HUES48 (cell line): ENCODE results near the gene MTHFSD.

ENCODE experiments used
- H3K27ac ChIP-seq: one replicate; pipeline ENCODE4 v1.7.0; 2013; ENCODE audit warnings: low read depth, low read length, inconsistent platforms
- H3K27me3 ChIP-seq: 2 replicates; pipeline ENCODE4 v1.6.1; 2013; ENCODE audit warnings: mild to moderate bottlenecking, low read length; ENCODE audit not compliant: control insufficient read depth, insufficient read depth
- H3K36me3 ChIP-seq: 2 replicates; pipeline ENCODE4 v1.6.1; 2013; ENCODE audit warnings: low read length; ENCODE audit not compliant: control insufficient read depth, insufficient read depth
- H3K4me1 ChIP-seq: 2 replicates; pipeline ENCODE4 v1.6.1; 2013; ENCODE audit warnings: mild to moderate bottlenecking, low read length; ENCODE audit not compliant: control insufficient read depth, insufficient read depth
- H3K4me3 ChIP-seq: 2 replicates; pipeline ENCODE4 v1.5.1; 2013; ENCODE audit warnings: mild to moderate bottlenecking, low read depth, low read length
- H3K9ac ChIP-seq: 2 replicates; pipeline ENCODE4 v1.6.1; 2013; ENCODE audit warnings: mild to moderate bottlenecking, low read depth, low read length, moderate library complexity
- H3K9me3 ChIP-seq: 2 replicates; pipeline ENCODE4 v1.6.1; 2013; ENCODE audit warnings: low read length; ENCODE audit not compliant: control insufficient read depth, insufficient read depth

Gene MTHFSD

GRCh38 chr16:86521236-86522197 lies 33.5 kb downstream of the MTHFSD start:
- H3K27me3 ChIP-seq, result peaks cover 40% of the 10 kb centered on the region
- no peak overlapping the region for H3K27ac ChIP-seq
- H3K4me1 ChIP-seq, result no peaks in the 10 kb centered on the region
- H3K9ac ChIP-seq, result no peak overlapping the region
- no peaks in the 10 kb centered on the region for H3K9me3 ChIP-seq
- H3K4me3 ChIP-seq, result no peak overlapping the region
- no peaks in the 10 kb centered on the region for H3K36me3 ChIP-seq

GRCh38 chr16:86520317-86521210 lies 34.5 kb downstream of the MTHFSD start:
- H3K4me3 ChIP-seq, result no peak overlapping the region
- no peak overlapping the region for H3K27ac ChIP-seq
- peaks cover 7% of the 10 kb centered on the region for H3K4me1 ChIP-seq
- H3K27me3 ChIP-seq, result peaks cover 50% of the 10 kb centered on the region
- H3K36me3 ChIP-seq, result no peaks in the 10 kb centered on the region
- H3K9ac ChIP-seq, result no peak overlapping the region
- no peaks in the 10 kb centered on the region for H3K9me3 ChIP-seq

GRCh38 chr16:86519649-86520316 lies 35.3 kb downstream of the MTHFSD start:
- Histone ChIP-seq H3K27me3 (peaks cover 58% of the 10 kb centered on the region), H3K9me3 (no peaks in the 10 kb centered on the region), H3K4me1 (peaks cover 7% of the 10 kb centered on the region), H3K9ac (no peak overlapping the region), H3K4me3 (no peak overlapping the region), H3K36me3 (no peaks in the 10 kb centered on the region), H3K27ac (no peak overlapping the region)

- Histone ChIP-seq H3K4me3 (no peak overlapping the region), H3K9me3 (no peaks in the 10 kb centered on the region), H3K4me1 (peaks cover 7% of the 10 kb centered on the region), H3K36me3 (no peaks in the 10 kb centered on the region), H3K27ac (no peak overlapping the region), H3K27me3 (peaks cover 64% of the 10 kb centered on the region), H3K9ac (no peak overlapping the region)
Measured at GRCh38 chr16:86519007-86519648, 35.9 kb downstream of the MTHFSD start.

- Histone ChIP-seq H3K9ac (no peak overlapping the region), H3K36me3 (no peaks in the 10 kb centered on the region), H3K9me3 (no peaks in the 10 kb centered on the region), H3K4me3 (no peak overlapping the region), H3K4me1 (peaks cover 12% of the 10 kb centered on the region), H3K27me3 (peaks cover 78% of the 10 kb centered on the region), H3K27ac (no peak overlapping the region)
Measured at GRCh38 chr16:86517652-86518258, 37.3 kb downstream of the MTHFSD start.

GRCh38 chr16:86517033-86517432 lies 38.0 kb downstream of the MTHFSD start:
- Histone ChIP-seq H3K27me3 (peaks cover 85% of the 10 kb centered on the region), H3K9ac (no peak overlapping the region)

GRCh38 chr16:86516623-86517003 lies 38.4 kb downstream of the MTHFSD start:
- H3K27me3 ChIP-seq, result peaks cover 89% of the 10 kb centered on the region
- H3K36me3 ChIP-seq, result no peaks in the 10 kb centered on the region
- H3K9me3 ChIP-seq, result no peaks in the 10 kb centered on the region
- no peak overlapping the region for H3K9ac ChIP-seq
- no peak overlapping the region for H3K27ac ChIP-seq
- H3K4me3 ChIP-seq, result no peak overlapping the region
- H3K4me1 ChIP-seq, result peaks cover 14% of the 10 kb centered on the region

More at GRCh38 chr16:86517033-86517432, 38.0 kb downstream of the MTHFSD start:
- Histone ChIP-seq H3K4me1 (peaks cover 14% of the 10 kb centered on the region), H3K9me3 (no peaks in the 10 kb centered on the region), H3K4me3 (no peak overlapping the region), H3K27ac (no peak overlapping the region), H3K36me3 (no peaks in the 10 kb centered on the region)

- Histone ChIP-seq H3K36me3 (no peaks in the 10 kb centered on the region), H3K27ac (no peak overlapping the region), H3K27me3 (peaks cover 96% of the 10 kb centered on the region), H3K9ac (no peak overlapping the region), H3K4me3 (peak overlapping the region; percentile 33; the same call in 1 of the 2 replicates), H3K4me1 (peaks cover 14% of the 10 kb centered on the region), H3K9me3 (no peaks in the 10 kb centered on the region)
Measured at GRCh38 chr16:86515777-86516622, 39.0 kb downstream of the MTHFSD start.

GRCh38 chr16:86515413-86515776 lies 39.6 kb downstream of the MTHFSD start:
- Histone ChIP-seq H3K4me3 (peak overlapping the region; percentile 33), H3K9me3 (no peaks in the 10 kb centered on the region), H3K27ac (no peak overlapping the region), H3K9ac (no peak overlapping the region), H3K4me1 (peaks cover 17% of the 10 kb centered on the region), H3K36me3 (no peaks in the 10 kb centered on the region), H3K27me3 (peaks cover 99% of the 10 kb centered on the region)
